K562 (cell line): ENCODE data around the gene EHMT2. TPM values are rescaled to one million over a fixed set of nuclear protein-coding genes. Genes with fewer than 3 reads are reported as not detected.
A peak's percentile ranks its signal among the peaks of the same experiment; 100 is the strongest.

Experiments used
- CEBPZ ChIP-seq: fragments of 150-350 bp; IDR thresholded peaks from 2 replicates; pipeline ENCODE4 v1.6.1; 2014; ENCODE audit warnings: low read depth, mild to moderate bottlenecking, low read length, borderline replicate concordance
- CREB3 ChIP-seq: fragments of 450-650 bp; conservative IDR thresholded peaks from 2 replicates; pipeline ENCODE4 v1.6.1; 2016; ENCODE audit warnings: missing genetic modification characterization, low read depth, mild to moderate bottlenecking, missing compliant biosample characterization, moderate library complexity
- CTCF ChIP-seq, 3 experiments: IDR thresholded peaks in 2 of 3; conservative IDR thresholded peaks in 1 of 3; 2 replicates each; pipeline ENCODE4 v1.5.1; 2011 to 2012; ENCODE audit warnings: low read length in 3 of 3, mild to moderate bottlenecking in 3 of 3, control low read depth in 2 of 3, improper control_type of control experiment in 1 of 3, inconsistent platforms in 1 of 3, low read depth in 1 of 3, mixed read lengths in 1 of 3, moderate library complexity in 1 of 3; ENCODE audit not compliant: insufficient read depth in 2 of 3
- E2F5 ChIP-seq: sonication (generic); formaldehyde crosslinking; IDR thresholded peaks from 2 replicates; pipeline ENCODE4 v1.8.0; 2022; ENCODE audit warnings: mild to moderate bottlenecking, missing genetic modification reagents
- FOXA1 ChIP-seq: fragments of 450-650 bp; IDR thresholded peaks from 2 replicates; pipeline ENCODE4 v1.6.1; 2016; ENCODE audit warnings: mild to moderate bottlenecking, borderline replicate concordance
- MTA1 ChIP-seq: fragments of 450-650 bp; IDR thresholded peaks from 2 replicates; pipeline ENCODE4 v1.6.1; 2017; ENCODE audit warnings: borderline replicate concordance
- PCBP1 ChIP-seq: fragments of 200-400 bp; formaldehyde crosslinking; IDR thresholded peaks from 2 replicates; pipeline ENCODE4 v1.6.1; 2018; ENCODE audit warnings: mild to moderate bottlenecking, low read depth, low read length; ENCODE audit not compliant: poor library complexity, severe bottlenecking
- RBFOX2 ChIP-seq: fragments of 200-400 bp; formaldehyde crosslinking; IDR thresholded peaks from 2 replicates; pipeline ENCODE4 v1.6.1; 2017; ENCODE audit warnings: low read depth, mild to moderate bottlenecking, low read length, moderate library complexity
- RFX1 ChIP-seq: fragments of 450-650 bp; IDR thresholded peaks from 2 replicates; pipeline ENCODE4 v1.6.1; 2016; ENCODE audit warnings: mild to moderate bottlenecking, moderate library complexity
- SRSF9 ChIP-seq: fragments of 200-400 bp; formaldehyde crosslinking; IDR thresholded peaks from 2 replicates; pipeline ENCODE4 v1.6.1; 2017; ENCODE audit warnings: low read depth, low read length, borderline replicate concordance
- TBP ChIP-seq: optimal IDR thresholded peaks from 2 replicates; pipeline ENCODE3; 2011; ENCODE audit warnings: low read depth, low read length, improper control_type of control experiment
- ZNF507 ChIP-seq: conservative IDR thresholded peaks from 2 replicates; pipeline ENCODE4 v1.6.1; 2017; ENCODE audit warnings: missing genetic modification characterization, missing compliant biosample characterization
- polyA plus RNA-seq, 8 experiments: library from polyadenylated mRNA; depleted of rRNA in 4 of 8; stranded (reverse) in 5 of 8; unstranded in 3 of 8; fragments of >200 nt; fragmentation: Nextera tagmentation in 2 of 8; fragmentation: Illumina TruSeq in 1 of 8; extraction: Ambion mirVana in 2 of 8; extraction: Trizol in 1 of 8; gene quantifications; 2 replicates each; pipeline versions ENCODE4 v1.2.1 to v1.2.3, GENCODE V29; 2011 to 2014; ENCODE audit warnings: inconsistent platforms in 1 of 8, missing spikeins in 1 of 8
- total RNA-seq, 7 experiments: library from RNA; depleted of rRNA in 6 of 7; stranded (reverse); fragments of >200 nt in 6 of 7; fragmentation: Illumina TruSeq in 2 of 7; extraction: Trizol in 2 of 7; gene quantifications; 2 replicates each; pipeline versions ENCODE4 v1.2.1 to v1.2.3, GENCODE V29; 2011 to 2021; ENCODE audit warnings: low replicate concordance in 1 of 7

EHMT2 gene
- total and polyA plus RNA-seq, 9 of the 15 experiments (the other 6 are each of a cell fraction or from before 2014, with no cell fraction given), result 2.1 to 63.8 (median 38.5) TPM

- TF ChIP-seq CTCF (IDR thresholded peaks at IDR 0.05 in 2 of 3, conservative IDR thresholded peaks at IDR 0.05 in 1 of 3; ENCODE audit: insufficient read depth in 2 of 3, low read depth in 1 of 3, low read length in 3 of 3) (0 out of 6 replicates have a peak, but pooled peaks of 1 of the 3 experiments have one; percentile 2), RFX1 (no peak), CEBPZ (0 out of 2 replicates have a peak, but pooled peaks have one; percentile 29), SRSF9 (no peak), RBFOX2 (peak; percentile 74), PCBP1 (no peak), FOXA1 (no peak), TBP (no peak), E2F5 (CRISPR knock-in tag) (no peak), CREB3 (tag) (0 out of 2 replicates have a peak, but pooled peaks have one; percentile 22), MTA1 (no peak), ZNF507 (no peak)
Observed at GRCh38 chr6:31836047-31836473, 61.4 kb downstream of the EHMT2 start (continued).
